NCI-H2227 treated with DMSO at 0.1 percent for 48 hours (cell line): ENCODE results near the gene PSMA6.
"Not testable (repeated sequence)": the region's sequence is repeated elsewhere in the genome, so short reads cannot be mapped to it uniquely, and the experiment has no call there.

Experiments
- DNase-seq: peaks from one replicate; lab custom pipeline; 2025; lab: John Stamatoyannopoulos, UW

The PSMA6 gene

GRCh38 chr14:35326375-35326774, 34.2 kb downstream of the PSMA6 start:
- DNase-seq, result no peak

GRCh38 chr14:35331605-35332516, 39.7 kb downstream of the PSMA6 start:
- DNase-seq, result no peak

- no peak for DNase-seq
Measured at GRCh38 chr14:35332517-35333263, 40.5 kb downstream of the PSMA6 start.

GRCh38 chr14:35333264-35333730, 41.1 kb downstream of the PSMA6 start:
- peak; percentile 30 for DNase-seq

- DNase-seq, result no peak
Measured at GRCh38 chr14:35333797-35334743, 41.9 kb downstream of the PSMA6 start.

GRCh38 chr14:35335388-35336092, 43.4 kb downstream of the PSMA6 start:
- peak; percentile 7 for DNase-seq

- not testable (repeated sequence) for DNase-seq
Measured at GRCh38 chr14:35336171-35336493, 44.0 kb downstream of the PSMA6 start.

- DNase-seq, result no peak
Measured at GRCh38 chr14:35336494-35337268, 44.5 kb downstream of the PSMA6 start.

- DNase-seq, result no peak
Measured at GRCh38 chr14:35337269-35338255, 45.4 kb downstream of the PSMA6 start.

- DNase-seq, result no peak
Measured at GRCh38 chr14:35338731-35339405, 46.7 kb downstream of the PSMA6 start.

- DNase-seq, result no peak
Measured at GRCh38 chr14:35339761-35340406, 47.7 kb downstream of the PSMA6 start.

- no peak for DNase-seq
Measured at GRCh38 chr14:35340616-35341453, 48.7 kb downstream of the PSMA6 start.

- no peak for DNase-seq
Measured at GRCh38 chr14:35341454-35341750, 49.2 kb downstream of the PSMA6 start.

- peak; percentile 74 for DNase-seq
Measured at GRCh38 chr14:35341751-35342488, 49.7 kb downstream of the PSMA6 start.

GRCh38 chr14:35342489-35343010, 50.4 kb downstream of the PSMA6 start:
- no peak for DNase-seq

GRCh38 chr14:35343702-35344101, 51.5 kb downstream of the PSMA6 start:
- no peak for DNase-seq
